HepG2 (cell line): ENCODE measurements around the gene ZNF48. TPM values are rescaled to one million over a fixed set of nuclear protein-coding genes. Genes with fewer than 3 reads are reported as not detected.

Experiments
- AKAP8 ChIP-seq: sonication (generic); formaldehyde crosslinking; IDR thresholded peaks from 2 replicates; pipeline ENCODE4 v1.5.1; 2020; ENCODE audit warnings: mild to moderate bottlenecking, missing genetic modification reagents
- DNMT1 ChIP-seq: sonication (generic); formaldehyde crosslinking; IDR thresholded peaks from 2 replicates; pipeline ENCODE4 v1.5.1; 2020; ENCODE audit warnings: mild to moderate bottlenecking, missing genetic modification reagents
- FOXK2 ChIP-seq: fragments of 450-650 bp; IDR thresholded peaks from 2 replicates; pipeline ENCODE4 v1.6.1; 2016
- HDAC1 ChIP-seq: sonication (generic); formaldehyde crosslinking; IDR thresholded peaks from 2 replicates; pipeline ENCODE4 v1.5.1; 2020; ENCODE audit warnings: mild to moderate bottlenecking, missing genetic modification reagents
- NKX3-1 ChIP-seq: sonication (generic); formaldehyde crosslinking; IDR thresholded peaks from 2 replicates; pipeline ENCODE4 v1.5.0; 2020; ENCODE audit warnings: missing genetic modification reagents
- RFXAP ChIP-seq: sonication (generic); formaldehyde crosslinking; IDR thresholded peaks from 2 replicates; pipeline ENCODE4 v1.4.0; 2020; ENCODE audit warnings: missing genetic modification reagents, borderline replicate concordance
- RXRA ChIP-seq: sonication (generic); formaldehyde crosslinking; IDR thresholded peaks from 2 replicates; pipeline ENCODE4 v1.5.1; 2020; ENCODE audit warnings: missing genetic modification reagents
- SP5 ChIP-seq: IDR thresholded peaks from 2 replicates; pipeline ENCODE4 v1.6.1; 2016; ENCODE audit warnings: low read depth, borderline replicate concordance
- ZFP1 ChIP-seq: IDR thresholded peaks from 2 replicates; pipeline ENCODE4 v1.6.1; 2016
- ZFP37 ChIP-seq: sonication (generic); formaldehyde crosslinking; IDR thresholded peaks from 2 replicates; pipeline ENCODE4 v1.4.0; 2020; ENCODE audit warnings: missing genetic modification reagents, borderline replicate concordance
- ZNF703 ChIP-seq: sonication (generic); formaldehyde crosslinking; IDR thresholded peaks from 2 replicates; pipeline ENCODE4 v1.5.1; 2020; ENCODE audit warnings: missing genetic modification reagents, mild to moderate bottlenecking, moderate library complexity, borderline replicate concordance
- polyA plus RNA-seq, 8 experiments: library from polyadenylated mRNA; depleted of rRNA in 3 of 8; stranded (reverse) in 7 of 8; unstranded in 1 of 8; fragments of >200 nt; fragmentation: Illumina TruSeq in 4 of 8; extraction: Trizol in 4 of 8; gene quantifications; 2 replicates each; pipeline versions ENCODE4 v1.2.1 to v1.2.3, GENCODE V29; 2011 to 2016; ENCODE audit warnings: low read depth in 4 of 8, missing spikeins in 1 of 8, mixed read lengths in 1 of 8; ENCODE audit not compliant: insufficient read depth in 1 of 8
- total RNA-seq, 5 experiments: library from RNA; depleted of rRNA; stranded (reverse); fragments of >200 nt; fragmentation: Illumina TruSeq; extraction: Trizol; gene quantifications; 2 replicates each; pipeline ENCODE4 v1.2.3, GENCODE V29; 2016; ENCODE audit warnings: low read depth in 1 of 5
- TF ChIP-seq, protein P1 (sequence below), 2 experiments: sonication (generic) in 1 of 2; formaldehyde crosslinking in 1 of 2; IDR thresholded peaks; 2 replicates each; pipeline versions ENCODE4 v1.4.0 to v1.6.1; 2016 to 2020; ENCODE audit warnings: borderline replicate concordance in 1 of 2, low read depth in 1 of 2, mild to moderate bottlenecking in 1 of 2, missing genetic modification reagents in 1 of 2
- TF ChIP-seq, protein P2 (sequence below): sonication (generic); formaldehyde crosslinking; IDR thresholded peaks from 2 replicates; pipeline ENCODE4 v1.5.0; 2020; ENCODE audit warnings: mild to moderate bottlenecking, low read depth, missing genetic modification reagents, borderline replicate concordance
- TF ChIP-seq, protein P3 (sequence below): sonication (generic); formaldehyde crosslinking; IDR thresholded peaks from 2 replicates; pipeline ENCODE4 v1.4.0; 2020; ENCODE audit warnings: mild to moderate bottlenecking, missing genetic modification reagents
- TF ChIP-seq, protein P4 (sequence below): sonication (generic); formaldehyde crosslinking; IDR thresholded peaks from 2 replicates; pipeline ENCODE4 v1.9.0; 2021; ENCODE audit warnings: mild to moderate bottlenecking, missing genetic modification reagents

The ZNF48 gene
- total and polyA plus RNA-seq, 2 of the 13 experiments (the other 11 are each of a cell fraction or from before 2014, with no cell fraction given) = 9.9 to 12.3 TPM

DNA sequence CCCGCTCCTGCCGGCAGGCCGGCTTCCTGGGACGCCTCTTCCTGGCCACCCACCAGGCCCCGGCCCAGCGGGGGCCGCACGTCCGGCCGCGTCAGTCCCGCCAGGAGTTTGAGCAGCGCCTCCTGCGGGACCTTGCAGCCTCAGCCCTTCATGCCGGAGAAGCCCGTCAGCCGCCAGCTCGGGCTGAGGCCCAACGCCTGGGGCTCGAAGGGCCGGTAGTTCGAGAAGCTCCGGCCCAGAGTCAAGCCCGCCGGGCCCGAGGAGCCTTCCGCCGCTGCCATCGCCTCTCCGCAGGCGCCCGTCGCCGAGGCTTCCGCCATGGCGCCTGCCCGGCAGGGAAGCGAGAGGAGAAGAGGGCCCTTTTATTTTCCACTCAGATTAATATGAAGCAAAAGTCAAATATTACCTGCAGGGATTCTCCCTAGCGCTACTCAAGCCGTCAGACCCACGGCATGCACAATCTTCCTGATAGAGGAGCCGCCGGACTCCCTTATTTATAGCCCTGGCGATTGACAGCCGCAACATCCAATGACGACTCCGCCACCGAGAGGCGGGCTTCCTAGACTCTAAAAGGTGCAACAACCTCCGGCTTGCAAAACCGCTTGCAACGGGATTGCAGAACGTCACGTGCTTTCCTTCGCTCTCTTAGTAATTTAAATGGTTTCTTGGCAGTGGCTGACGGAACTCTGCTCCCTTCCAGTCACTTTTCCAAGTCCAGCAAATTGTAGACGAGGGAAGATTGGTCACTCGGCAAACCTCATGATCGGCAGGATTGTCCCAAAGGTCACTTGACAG is 50.4 kb downstream of the ZNF48 start, which contains the start of gene SEPHS2 (continued):
- TF ChIP-seq, protein P1, sequence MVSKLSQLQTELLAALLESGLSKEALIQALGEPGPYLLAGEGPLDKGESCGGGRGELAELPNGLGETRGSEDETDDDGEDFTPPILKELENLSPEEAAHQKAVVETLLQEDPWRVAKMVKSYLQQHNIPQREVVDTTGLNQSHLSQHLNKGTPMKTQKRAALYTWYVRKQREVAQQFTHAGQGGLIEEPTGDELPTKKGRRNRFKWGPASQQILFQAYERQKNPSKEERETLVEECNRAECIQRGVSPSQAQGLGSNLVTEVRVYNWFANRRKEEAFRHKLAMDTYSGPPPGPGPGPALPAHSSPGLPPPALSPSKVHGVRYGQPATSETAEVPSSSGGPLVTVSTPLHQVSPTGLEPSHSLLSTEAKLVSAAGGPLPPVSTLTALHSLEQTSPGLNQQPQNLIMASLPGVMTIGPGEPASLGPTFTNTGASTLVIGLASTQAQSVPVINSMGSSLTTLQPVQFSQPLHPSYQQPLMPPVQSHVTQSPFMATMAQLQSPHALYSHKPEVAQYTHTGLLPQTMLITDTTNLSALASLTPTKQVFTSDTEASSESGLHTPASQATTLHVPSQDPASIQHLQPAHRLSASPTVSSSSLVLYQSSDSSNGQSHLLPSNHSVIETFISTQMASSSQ (IDR thresholded peaks at IDR 0.05; ENCODE audit: low read depth) = peak; percentile 57
- TF ChIP-seq, protein P1 (CRISPR knock-in tag; IDR thresholded peaks at IDR 0.05; ENCODE audit: borderline replicate concordance) = peak; percentile 54; the same call in 1 of the 2 replicates
- peak; percentile 87 for TF ChIP-seq HDAC1
- peak; percentile 53; the same call in 1 of the 2 replicates for TF ChIP-seq ZNF703
- TF ChIP-seq ZFP37 (CRISPR knock-in tag) = peak; percentile 68; the same call in 1 of the 2 replicates
- TF ChIP-seq RXRA (CRISPR knock-in tag) = peak; percentile 67; the same call in 1 of the 2 replicates
- TF ChIP-seq RFXAP (CRISPR knock-in tag) = no peak; the same call in 1 of the 2 replicates
- TF ChIP-seq FOXK2 = peak; percentile 76; the same call in 1 of the 2 replicates
- TF ChIP-seq SP5 (CRISPR knock-in tag) = no peak
- no peak for TF ChIP-seq AKAP8 (CRISPR knock-in tag)
- no peak for TF ChIP-seq ZFP1 (CRISPR knock-in tag)
- TF ChIP-seq DNMT1 (CRISPR knock-in tag) = no peak
- TF ChIP-seq NKX3-1 (CRISPR knock-in tag) = peak; percentile 33; the same call in 1 of the 2 replicates
- TF ChIP-seq, protein P2, sequence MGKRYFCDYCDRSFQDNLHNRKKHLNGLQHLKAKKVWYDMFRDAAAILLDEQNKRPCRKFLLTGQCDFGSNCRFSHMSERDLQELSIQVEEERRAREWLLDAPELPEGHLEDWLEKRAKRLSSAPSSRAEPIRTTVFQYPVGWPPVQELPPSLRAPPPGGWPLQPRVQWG (CRISPR knock-in tag) = no peak
- TF ChIP-seq, protein P3, sequence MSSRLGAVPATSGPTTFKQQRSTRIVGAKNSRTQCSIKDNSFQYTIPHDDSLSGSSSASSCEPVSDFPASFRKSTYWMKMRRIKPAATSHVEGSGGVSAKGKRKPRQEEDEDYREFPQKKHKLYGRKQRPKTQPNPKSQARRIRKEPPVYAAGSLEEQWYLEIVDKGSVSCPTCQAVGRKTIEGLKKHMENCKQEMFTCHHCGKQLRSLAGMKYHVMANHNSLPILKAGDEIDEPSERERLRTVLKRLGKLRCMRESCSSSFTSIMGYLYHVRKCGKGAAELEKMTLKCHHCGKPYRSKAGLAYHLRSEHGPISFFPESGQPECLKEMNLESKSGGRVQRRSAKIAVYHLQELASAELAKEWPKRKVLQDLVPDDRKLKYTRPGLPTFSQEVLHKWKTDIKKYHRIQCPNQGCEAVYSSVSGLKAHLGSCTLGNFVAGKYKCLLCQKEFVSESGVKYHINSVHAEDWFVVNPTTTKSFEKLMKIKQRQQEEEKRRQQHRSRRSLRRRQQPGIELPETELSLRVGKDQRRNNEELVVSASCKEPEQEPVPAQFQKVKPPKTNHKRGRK (CRISPR knock-in tag) = no peak
- TF ChIP-seq, protein P4, sequence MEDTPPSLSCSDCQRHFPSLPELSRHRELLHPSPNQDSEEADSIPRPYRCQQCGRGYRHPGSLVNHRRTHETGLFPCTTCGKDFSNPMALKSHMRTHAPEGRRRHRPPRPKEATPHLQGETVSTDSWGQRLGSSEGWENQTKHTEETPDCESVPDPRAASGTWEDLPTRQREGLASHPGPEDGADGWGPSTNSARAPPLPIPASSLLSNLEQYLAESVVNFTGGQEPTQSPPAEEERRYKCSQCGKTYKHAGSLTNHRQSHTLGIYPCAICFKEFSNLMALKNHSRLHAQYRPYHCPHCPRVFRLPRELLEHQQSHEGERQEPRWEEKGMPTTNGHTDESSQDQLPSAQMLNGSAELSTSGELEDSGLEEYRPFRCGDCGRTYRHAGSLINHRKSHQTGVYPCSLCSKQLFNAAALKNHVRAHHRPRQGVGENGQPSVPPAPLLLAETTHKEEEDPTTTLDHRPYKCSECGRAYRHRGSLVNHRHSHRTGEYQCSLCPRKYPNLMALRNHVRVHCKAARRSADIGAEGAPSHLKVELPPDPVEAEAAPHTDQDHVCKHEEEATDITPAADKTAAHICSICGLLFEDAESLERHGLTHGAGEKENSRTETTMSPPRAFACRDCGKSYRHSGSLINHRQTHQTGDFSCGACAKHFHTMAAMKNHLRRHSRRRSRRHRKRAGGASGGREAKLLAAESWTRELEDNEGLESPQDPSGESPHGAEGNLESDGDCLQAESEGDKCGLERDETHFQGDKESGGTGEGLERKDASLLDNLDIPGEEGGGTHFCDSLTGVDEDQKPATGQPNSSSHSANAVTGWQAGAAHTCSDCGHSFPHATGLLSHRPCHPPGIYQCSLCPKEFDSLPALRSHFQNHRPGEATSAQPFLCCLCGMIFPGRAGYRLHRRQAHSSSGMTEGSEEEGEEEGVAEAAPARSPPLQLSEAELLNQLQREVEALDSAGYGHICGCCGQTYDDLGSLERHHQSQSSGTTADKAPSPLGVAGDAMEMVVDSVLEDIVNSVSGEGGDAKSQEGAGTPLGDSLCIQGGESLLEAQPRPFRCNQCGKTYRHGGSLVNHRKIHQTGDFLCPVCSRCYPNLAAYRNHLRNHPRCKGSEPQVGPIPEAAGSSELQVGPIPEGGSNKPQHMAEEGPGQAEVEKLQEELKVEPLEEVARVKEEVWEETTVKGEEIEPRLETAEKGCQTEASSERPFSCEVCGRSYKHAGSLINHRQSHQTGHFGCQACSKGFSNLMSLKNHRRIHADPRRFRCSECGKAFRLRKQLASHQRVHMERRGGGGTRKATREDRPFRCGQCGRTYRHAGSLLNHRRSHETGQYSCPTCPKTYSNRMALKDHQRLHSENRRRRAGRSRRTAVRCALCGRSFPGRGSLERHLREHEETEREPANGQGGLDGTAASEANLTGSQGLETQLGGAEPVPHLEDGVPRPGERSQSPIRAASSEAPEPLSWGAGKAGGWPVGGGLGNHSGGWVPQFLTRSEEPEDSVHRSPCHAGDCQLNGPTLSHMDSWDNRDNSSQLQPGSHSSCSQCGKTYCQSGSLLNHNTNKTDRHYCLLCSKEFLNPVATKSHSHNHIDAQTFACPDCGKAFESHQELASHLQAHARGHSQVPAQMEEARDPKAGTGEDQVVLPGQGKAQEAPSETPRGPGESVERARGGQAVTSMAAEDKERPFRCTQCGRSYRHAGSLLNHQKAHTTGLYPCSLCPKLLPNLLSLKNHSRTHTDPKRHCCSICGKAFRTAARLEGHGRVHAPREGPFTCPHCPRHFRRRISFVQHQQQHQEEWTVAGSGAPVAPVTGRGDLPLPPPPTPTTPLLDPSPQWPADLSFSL = no peak
